ENCODE measurements around the gene CCNK.

Gene CCNK

GRCh38 chr14:99519931-99520421, 38.8 kb downstream of the CCNK start:
- DNase-seq (ENCODE audit: low spot score): no peak

DNA sequence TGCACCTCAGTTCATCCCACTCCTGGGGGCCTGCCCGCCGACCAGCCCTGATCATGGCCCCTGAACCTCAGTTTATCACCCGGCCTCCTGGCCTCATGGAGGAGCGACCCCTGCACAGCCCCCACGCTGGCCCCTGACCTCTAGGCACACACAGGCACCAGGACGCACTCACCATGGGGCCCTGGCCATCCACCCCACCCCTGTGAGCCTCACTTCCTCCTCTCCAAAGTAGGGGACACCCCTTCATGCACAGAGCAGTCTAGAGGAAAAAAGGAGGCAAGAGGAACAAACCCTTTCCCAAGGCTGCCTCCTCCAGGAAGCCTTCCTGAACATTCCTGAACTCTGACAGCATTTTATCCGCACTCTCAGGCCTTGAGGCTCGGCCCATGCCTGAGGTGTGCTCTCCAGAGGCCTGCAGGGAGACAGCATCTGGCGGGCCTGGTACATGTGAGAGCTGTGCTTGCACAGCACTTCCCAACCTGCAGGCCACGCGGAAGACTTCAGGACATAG, 39.4 kb downstream of the CCNK start:
- no peak for DNase-seq (ENCODE audit: low spot score)

DNA sequence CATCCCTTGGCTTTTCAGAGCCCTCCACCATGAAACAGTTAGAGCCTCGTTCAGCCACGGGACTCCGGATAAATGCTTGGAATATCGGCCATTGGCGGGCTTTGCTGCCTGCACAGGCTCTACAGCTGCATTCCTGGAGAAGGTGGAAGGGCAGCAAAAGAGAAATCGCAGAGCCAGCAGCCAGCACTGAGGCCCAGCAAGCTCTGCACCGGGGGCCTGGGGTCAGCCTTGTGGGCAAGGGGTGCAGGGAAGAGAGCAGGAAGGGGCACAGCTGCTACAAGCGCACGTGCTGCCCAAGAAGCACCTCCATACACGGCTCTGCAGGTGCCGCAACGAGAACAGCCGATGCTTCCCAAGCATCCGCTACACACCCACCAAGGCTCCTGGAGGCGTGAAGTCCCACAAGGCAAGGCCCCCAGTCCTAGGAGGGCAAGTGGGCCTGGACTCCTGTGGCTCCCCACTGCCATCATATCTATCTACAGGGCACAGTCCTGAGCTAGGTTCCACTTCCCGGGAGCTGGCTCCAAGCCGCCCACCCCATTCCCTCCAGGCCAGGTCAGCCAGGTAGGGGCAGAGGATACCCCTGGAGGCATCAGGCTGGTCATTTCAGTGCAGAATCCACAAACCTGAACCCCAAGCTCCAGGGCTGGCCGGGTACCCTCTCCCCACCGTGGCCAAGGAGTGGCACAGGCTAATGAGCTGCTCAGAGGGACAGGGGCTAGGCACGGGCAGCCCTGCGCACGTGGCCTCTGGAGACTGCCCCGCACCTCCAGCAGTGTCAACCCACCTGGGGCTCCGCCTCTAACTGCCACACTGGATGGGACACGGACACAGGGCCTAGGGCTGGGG, 40.2 kb downstream of the CCNK start:
- DNase-seq (ENCODE audit: low spot score): no peak

- DNase-seq (ENCODE audit: low spot score): no peak
These were observed 40.8 kb downstream of the CCNK start for GRCh38 chr14:99522025-99522401.

GRCh38 chr14:99522457-99522891, 41.3 kb downstream of the CCNK start:
- DNase-seq (ENCODE audit: low spot score): no peak

DNA sequence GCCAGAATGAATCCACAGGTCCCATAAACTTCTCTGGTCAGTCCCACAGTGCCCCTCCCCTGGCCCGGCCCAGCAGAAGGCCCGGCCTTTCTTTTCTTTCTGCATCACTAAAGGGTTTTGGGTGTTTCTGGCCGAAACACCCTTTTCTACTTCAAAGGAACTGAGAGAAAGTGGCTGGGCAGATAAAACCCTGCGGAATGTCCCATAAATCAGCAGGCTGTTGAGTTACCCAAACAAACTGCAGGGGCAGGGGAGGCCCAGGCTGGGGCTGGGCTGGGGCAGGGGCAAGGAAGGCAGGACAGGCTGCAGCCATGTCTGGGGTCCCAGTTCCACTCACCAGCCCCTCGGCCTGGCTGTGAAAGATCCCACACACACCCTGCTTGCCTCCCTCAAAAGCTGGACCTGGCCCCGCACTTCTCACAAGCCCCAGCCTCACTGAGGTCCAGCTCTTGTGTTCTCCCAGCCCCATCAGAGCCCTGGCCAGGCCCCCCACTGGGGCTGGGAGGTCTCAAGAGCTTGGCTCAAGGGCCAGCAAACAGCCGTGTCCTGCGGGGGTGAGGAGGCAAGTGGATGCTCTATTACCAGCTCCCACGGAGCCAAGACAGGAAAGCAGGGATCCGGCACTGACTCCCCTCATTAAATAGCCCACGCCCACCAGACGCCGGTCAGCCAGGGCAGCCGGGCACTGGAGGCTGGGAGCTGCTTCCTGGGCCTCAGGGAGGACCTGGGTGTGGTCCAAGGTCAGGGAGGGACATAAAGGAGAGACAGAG, 41.9 kb downstream of the CCNK start:
- no peak for DNase-seq (ENCODE audit: low spot score)

- no peak for DNase-seq (ENCODE audit: low spot score)
These were observed 42.5 kb downstream of the CCNK start for GRCh38 chr14:99523704-99524055.

GRCh38 chr14:99524091-99524661, 43.0 kb downstream of the CCNK start:
- DNase-seq (ENCODE audit: low spot score): no peak

GRCh38 chr14:99524804-99525698, 43.8 kb downstream of the CCNK start:
- no peak for DNase-seq (ENCODE audit: low spot score)

DNA sequence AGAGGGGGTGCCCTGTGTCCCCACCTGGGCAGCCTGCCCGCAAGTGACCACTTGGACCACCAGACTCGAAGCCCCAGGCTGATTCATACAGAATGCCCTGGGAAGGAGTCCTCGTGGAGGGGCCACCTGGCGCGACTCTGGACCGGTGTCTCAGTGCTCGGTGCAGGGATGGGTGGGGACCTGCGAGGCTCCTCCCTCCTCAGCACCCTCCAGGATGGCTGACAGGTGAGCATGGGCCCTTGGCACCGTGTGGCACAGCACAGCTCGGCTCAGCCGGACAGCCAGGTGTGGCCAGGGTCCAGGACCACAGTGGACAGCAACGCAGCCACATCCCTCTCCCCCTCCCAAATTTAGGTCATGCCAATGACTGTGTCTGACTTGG, 44.5 kb downstream of the CCNK start:
- DNase-seq (ENCODE audit: low spot score): no peak

GRCh38 chr14:99527026-99527425, 45.8 kb downstream of the CCNK start:
- no peak for DNase-seq (ENCODE audit: low spot score)

DNA sequence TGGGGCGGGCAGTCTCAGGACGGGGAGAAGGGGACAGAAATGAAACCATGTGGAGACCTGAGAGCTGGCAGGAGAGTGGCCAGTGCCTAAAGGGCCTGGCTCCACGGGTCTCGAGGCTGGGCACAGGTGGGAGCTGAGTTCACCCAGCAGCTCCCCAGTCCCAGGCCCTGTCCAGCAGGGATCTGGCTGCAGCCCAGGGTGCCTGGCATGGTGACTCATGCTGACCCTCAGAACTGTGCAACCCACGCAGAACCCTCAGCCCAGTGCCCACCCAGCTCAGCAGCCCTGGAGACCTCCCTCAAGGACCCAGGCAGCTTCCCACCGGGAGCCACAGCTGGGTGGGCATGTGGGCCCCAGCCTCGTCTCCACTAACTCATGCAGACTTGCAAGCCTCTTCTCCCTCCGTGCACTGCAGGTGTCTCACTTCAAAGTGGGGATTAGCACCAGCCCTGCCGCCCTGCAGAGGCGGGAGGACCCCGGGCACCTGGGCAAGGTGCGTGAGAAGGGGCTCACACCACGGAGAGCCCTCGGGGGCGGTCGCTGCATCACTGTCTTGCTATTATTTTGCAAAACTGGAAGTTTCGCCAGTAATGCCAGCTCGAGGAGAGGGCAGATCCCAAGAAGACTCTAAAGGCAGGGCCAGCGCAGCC, 46.3 kb downstream of the CCNK start:
- no peak for DNase-seq (ENCODE audit: low spot score)

GRCh38 chr14:99529899-99530298, 48.7 kb downstream of the CCNK start:
- no peak for DNase-seq (ENCODE audit: low spot score)

DNA sequence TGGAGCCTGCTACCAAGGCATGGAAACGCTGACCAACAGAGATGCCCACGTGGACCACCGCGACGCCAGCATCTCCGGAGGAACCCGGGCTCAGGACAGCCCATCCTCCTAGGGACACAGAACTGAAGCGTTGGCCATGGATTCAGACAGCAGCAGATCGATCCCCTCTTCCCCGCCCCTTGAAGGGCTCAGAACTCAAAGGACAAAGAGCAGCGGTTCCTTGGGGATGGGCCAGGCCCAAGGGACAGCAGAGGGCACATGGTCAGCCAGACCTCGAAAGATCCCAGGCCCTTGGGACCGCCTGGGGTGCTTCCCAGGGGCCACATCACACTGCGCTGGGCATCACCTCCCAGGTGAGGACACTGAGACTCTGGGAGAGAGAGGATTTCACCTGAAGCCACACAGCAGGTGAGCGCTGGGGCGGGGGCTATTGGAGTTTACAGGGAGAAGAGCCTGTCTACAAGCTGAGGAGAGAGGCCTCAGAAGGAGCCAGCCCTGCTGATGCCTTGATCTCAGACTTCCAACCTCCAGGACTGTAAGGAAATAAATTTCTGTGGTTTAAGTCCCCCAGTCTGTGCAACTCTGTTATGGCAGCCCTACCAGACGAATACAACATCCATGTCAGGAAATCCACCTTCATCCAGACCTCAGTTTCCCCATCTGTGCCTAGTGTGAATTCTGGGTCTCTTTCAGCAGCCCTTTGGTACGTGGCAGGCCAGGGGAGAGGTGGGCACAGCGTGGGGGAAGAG, 49.4 kb downstream of the CCNK start:
- no peak for DNase-seq (ENCODE audit: low spot score)

DNA sequence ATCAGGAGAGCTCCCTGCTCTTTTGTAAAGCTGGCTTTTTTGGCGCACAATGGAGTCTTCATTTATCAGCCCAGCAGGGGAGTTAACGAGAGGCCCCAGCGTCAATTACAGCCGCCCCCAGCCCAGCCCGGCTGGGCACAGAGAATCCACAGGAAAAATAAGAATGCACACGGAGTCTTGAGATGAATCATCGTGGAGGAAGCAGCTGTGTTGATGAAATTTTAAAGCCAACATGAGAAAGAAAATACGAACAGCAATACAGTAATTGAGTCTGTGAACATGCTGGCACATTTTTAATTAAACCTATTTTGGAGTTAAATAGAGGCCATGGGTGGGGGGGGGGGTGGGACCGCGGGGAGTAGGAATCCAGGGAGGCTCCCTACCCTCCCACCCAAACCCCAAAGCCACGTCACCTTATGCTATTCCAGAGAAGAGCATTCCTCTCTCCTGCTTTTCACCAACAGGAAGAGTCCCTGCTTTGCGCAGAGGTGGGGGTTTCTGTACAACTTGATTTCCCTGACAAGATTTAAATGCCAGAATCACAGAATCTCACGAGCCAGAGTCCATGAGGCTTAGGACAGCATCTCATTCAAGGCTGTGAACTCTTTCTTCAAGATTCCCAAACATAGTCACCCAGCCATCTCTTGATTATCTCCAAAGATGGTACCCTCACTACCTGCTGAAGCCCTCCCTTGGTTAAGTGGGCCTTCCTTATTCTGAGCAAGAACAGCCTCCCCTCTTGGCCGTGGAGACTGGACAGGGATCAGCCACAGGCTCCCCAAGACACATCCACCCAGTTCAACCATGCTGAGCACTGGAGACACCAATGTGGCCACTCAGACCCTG, 50.3 kb downstream of the CCNK start:
- DNase-seq (ENCODE audit: low spot score): no peak

GRCh38 chr14:99532310-99532709, 51.1 kb downstream of the CCNK start:
- no peak for DNase-seq (ENCODE audit: low spot score)

- no peak for DNase-seq (ENCODE audit: low spot score)
These were observed 53.1 kb downstream of the CCNK start for GRCh38 chr14:99534333-99534732.

- DNase-seq (ENCODE audit: low spot score): no peak
These were observed 53.7 kb downstream of the CCNK start for GRCh38 chr14:99534863-99535262.

DNA sequence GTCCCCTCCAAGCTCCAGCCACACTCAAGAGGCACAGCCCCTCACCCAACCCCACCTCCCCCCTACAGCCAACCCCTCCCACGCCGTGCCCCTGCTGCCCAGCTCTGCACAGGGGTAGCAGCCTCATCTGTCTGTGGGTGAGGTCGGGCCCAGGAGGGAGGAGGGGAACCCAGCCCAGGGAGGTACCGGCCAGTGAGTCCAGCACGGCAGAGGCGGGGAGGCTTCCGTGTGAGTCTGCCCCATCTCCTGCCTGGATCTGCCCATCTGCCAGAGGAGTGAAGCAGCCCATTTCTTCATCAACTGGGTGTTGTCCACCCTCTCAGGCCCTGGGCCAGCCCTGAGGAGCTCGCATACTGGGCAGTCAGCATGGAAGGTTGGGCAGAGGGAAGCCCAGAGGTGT, 54.2 kb downstream of the CCNK start:
- no peak for DNase-seq (ENCODE audit: low spot score)
